HUES48 (cell line): ENCODE measurements around the gene CYTIP.
"Not testable (repeated sequence)": the region's sequence is repeated elsewhere in the genome, so short reads cannot be mapped to it uniquely, and the experiment has no call there.

ENCODE experiments used
- H3K27ac ChIP-seq: one replicate; pipeline ENCODE4 v1.7.0; 2013; ENCODE audit warnings: low read depth, low read length, inconsistent platforms
- H3K27me3 ChIP-seq: 2 replicates; pipeline ENCODE4 v1.6.1; 2013; ENCODE audit warnings: mild to moderate bottlenecking, low read length; ENCODE audit not compliant: control insufficient read depth, insufficient read depth
- H3K36me3 ChIP-seq: 2 replicates; pipeline ENCODE4 v1.6.1; 2013; ENCODE audit warnings: low read length; ENCODE audit not compliant: control insufficient read depth, insufficient read depth
- H3K4me1 ChIP-seq: 2 replicates; pipeline ENCODE4 v1.6.1; 2013; ENCODE audit warnings: mild to moderate bottlenecking, low read length; ENCODE audit not compliant: control insufficient read depth, insufficient read depth
- H3K4me3 ChIP-seq: 2 replicates; pipeline ENCODE4 v1.5.1; 2013; ENCODE audit warnings: mild to moderate bottlenecking, low read depth, low read length
- H3K9ac ChIP-seq: 2 replicates; pipeline ENCODE4 v1.6.1; 2013; ENCODE audit warnings: mild to moderate bottlenecking, low read depth, low read length, moderate library complexity
- H3K9me3 ChIP-seq: 2 replicates; pipeline ENCODE4 v1.6.1; 2013; ENCODE audit warnings: low read length; ENCODE audit not compliant: control insufficient read depth, insufficient read depth

Gene CYTIP

DNA sequence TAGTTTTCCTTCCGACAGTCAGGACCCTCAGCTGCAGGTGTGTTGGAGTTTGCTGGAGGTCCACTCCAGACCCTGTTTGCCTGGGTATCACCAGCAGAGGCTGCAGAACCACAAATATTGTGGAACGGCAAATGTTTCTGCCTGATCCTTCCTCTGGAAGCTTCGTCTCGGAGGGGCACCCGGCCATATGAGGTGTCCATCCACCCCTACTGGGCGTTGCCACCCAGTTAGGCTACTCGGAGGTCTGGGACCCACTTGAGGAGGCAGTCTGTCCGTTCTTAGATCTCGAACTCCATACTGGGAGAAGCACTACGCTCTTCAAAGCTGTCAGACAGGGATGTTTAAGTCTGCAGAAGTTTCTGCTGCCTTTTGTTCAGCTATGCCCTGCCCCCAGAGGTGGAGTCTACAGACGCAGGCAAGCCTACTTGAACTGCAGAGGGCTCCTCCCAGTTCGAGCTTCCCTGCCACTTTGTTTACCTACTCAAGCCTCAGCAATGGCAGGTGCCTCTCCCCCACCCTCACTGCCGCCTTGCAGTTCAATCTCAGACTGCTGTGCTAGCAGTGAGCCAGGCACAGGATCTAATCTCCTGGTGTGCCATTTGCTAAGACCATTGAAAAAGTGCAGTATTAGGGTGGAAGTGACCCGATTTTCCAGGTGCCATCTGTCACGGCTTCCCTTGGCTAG is 40.9 kb downstream of the CYTIP start:
- not testable (repeated sequence) for H3K27me3 ChIP-seq, H3K9ac ChIP-seq, H3K4me3 ChIP-seq, H3K36me3 ChIP-seq, H3K4me1 ChIP-seq, H3K9me3 ChIP-seq, H3K27ac ChIP-seq

DNA sequence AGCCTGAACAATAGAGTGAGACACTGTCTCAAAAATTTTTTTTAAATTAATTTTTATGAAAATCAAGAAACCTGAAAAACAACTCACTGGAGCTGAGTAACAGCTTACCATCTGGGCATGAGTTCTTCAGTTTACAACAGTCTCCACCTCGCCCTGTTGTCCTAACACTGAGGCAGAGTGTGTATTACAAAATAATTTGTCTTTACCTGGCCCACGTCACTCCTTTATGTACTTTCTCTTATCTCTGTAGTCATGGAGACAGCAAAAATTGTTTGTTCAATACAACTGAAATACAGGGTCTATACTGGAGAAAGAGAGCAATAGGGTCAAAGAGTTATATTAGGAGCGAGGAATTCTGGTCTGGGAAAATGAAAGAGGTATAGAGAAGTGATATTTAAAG is 48.1 kb downstream of the CYTIP start:
- no peaks in the 10 kb centered on the region for H3K27me3 ChIP-seq
- H3K27ac ChIP-seq: no peak overlapping the region
- H3K4me1 ChIP-seq: no peaks in the 10 kb centered on the region
- no peak overlapping the region for H3K9ac ChIP-seq
- H3K36me3 ChIP-seq: no peaks in the 10 kb centered on the region
- no peaks in the 10 kb centered on the region for H3K9me3 ChIP-seq
- no peak overlapping the region for H3K4me3 ChIP-seq

DNA sequence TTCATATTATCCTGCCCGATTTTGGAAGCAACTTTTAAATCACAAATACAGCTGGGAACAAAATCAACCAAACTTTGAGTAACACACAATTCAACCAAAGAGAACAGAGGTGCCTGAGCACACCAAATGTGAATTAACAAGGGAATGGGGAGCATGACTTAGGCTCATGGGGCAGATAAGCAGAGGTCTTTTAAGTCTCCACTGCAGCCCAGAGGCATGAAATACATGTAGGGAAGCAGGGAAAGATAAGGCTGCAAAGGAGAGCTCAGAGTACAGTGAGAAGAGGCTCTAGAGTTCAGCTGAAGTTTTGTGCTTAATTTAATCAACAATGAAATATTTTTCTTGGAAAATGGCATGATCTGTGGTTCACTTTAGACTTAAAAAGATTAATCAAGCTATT is 49.0 kb downstream of the CYTIP start:
- H3K4me3 ChIP-seq: no peak overlapping the region
- H3K36me3 ChIP-seq: no peaks in the 10 kb centered on the region
- no peaks in the 10 kb centered on the region for H3K9me3 ChIP-seq
- no peaks in the 10 kb centered on the region for H3K27me3 ChIP-seq
- H3K27ac ChIP-seq: no peak overlapping the region
- H3K4me1 ChIP-seq: no peaks in the 10 kb centered on the region
- no peak overlapping the region for H3K9ac ChIP-seq

DNA sequence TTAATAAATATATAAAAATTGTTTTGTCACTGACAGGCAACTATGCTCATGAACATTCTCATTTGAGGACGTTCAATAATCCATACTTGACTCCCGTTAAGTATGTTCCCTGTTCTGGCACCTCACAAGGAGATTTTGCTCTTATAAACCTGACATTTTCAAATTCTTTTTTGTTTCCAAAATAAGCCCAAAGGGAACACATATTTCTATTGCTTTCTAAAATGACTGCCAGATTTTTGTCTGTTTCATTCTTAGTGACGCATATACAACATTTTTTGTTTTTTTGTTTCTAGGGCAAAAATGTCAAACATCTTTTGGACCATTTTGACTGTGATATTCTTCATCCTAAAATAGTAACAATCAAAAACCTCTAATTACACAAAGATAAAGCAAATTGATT is 50.5 kb downstream of the CYTIP start:
- H3K4me3 ChIP-seq: no peak overlapping the region
- no peak overlapping the region for H3K9ac ChIP-seq
- no peaks in the 10 kb centered on the region for H3K9me3 ChIP-seq
- H3K27ac ChIP-seq: no peak overlapping the region
- H3K4me1 ChIP-seq: no peaks in the 10 kb centered on the region
- H3K27me3 ChIP-seq: no peaks in the 10 kb centered on the region
- no peaks in the 10 kb centered on the region for H3K36me3 ChIP-seq

DNA sequence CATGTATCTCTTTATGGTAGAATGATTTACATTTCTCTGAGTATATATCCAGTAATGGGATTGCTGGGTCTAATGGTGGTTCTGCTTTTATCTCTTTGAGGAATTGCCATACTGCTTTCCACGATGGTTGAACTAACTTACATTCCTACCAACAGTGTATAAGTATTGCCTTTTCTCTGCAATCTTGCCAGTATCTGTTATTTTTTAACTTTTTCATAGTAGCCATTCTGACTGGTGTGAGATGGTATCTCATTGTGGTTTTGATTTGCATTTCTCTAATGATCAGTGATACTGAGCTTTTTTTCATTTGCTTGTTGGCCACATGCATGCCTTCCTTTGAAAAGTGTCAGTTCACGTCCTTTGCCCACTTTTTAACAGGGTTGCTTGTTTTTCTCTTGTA is 55.1 kb downstream of the CYTIP start:
- Histone ChIP-seq H3K9me3 (no peaks in the 10 kb centered on the region), H3K36me3 (no peaks in the 10 kb centered on the region), H3K9ac (no peak overlapping the region)

DNA sequence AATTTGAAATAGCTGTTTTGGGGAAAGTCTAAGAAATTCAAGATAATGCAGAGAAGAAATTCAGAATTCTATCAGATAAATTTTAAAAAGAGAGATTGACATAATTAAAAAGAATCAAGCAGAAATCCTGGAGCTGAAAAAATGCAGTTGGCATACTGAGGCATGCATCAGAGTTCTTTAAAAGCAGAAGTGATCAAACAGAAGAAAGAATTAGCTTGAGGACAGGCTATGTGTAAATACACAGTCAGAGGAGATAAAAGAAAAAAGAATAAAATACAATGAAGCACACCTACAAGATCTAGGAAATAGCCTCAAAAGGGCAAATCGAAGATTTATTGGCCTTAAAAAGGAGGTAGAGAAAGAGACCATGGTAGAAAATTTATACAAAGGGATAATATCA is 57.1 kb downstream of the CYTIP start:
- Histone ChIP-seq H3K27ac (no peak overlapping the region), H3K9me3 (no peaks in the 10 kb centered on the region), H3K4me3 (no peak overlapping the region), H3K9ac (no peak overlapping the region), H3K27me3 (no peaks in the 10 kb centered on the region), H3K4me1 (no peaks in the 10 kb centered on the region), H3K36me3 (no peaks in the 10 kb centered on the region)

More for the DNA sequence above, 55.1 kb downstream of the CYTIP start:
- Histone ChIP-seq H3K27ac (no peak overlapping the region), H3K27me3 (no peaks in the 10 kb centered on the region), H3K4me1 (no peaks in the 10 kb centered on the region), H3K4me3 (no peak overlapping the region)

DNA sequence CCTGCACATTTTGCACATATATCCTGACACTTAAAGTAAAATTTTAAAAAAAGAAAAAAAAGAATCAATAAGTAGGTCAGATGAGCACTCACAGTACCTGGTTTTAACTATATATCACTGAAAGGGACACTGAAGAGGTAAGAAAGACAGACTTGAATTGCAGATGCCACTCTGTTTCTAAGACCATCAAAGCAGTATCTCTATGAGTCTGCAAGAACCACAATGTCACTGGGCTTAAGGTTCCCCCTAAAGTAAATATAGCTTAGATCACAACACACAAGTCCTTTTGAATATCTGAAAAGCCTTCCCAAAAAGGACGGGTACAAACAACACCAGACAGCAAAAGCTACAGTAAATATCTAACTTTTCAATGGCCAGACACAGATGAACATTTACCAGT is 57.6 kb downstream of the CYTIP start:
- Histone ChIP-seq H3K27ac (no peak overlapping the region), H3K9ac (no peak overlapping the region), H3K4me3 (no peak overlapping the region), H3K4me1 (no peaks in the 10 kb centered on the region), H3K36me3 (no peaks in the 10 kb centered on the region), H3K27me3 (no peaks in the 10 kb centered on the region), H3K9me3 (no peaks in the 10 kb centered on the region)

DNA sequence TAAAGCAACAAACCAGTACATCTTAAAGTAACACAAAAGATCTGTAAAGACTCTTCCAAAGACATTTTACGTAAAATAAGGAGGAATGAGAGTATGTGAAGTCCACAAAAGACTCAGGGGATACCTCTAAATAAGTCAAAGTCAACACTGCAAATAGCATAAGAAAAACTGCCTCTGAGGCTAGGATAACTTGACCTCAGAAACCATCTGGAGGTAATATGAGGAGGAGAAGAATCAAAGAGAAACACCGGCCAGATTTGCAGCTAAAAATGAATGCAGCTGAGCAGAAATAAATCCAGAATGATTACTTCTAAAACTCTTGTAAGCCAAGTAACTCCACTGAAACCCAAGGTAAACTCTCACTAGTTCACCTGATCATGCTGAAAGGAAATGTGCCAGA is 66.0 kb downstream of the CYTIP start:
- no peaks in the 10 kb centered on the region for H3K27me3 ChIP-seq
- H3K27ac ChIP-seq: no peak overlapping the region
- H3K4me1 ChIP-seq: no peaks in the 10 kb centered on the region
- H3K4me3 ChIP-seq: no peak overlapping the region
- no peaks in the 10 kb centered on the region for H3K36me3 ChIP-seq
- peaks cover 17% of the 10 kb centered on the region for H3K9me3 ChIP-seq
- H3K9ac ChIP-seq: no peak overlapping the region

DNA sequence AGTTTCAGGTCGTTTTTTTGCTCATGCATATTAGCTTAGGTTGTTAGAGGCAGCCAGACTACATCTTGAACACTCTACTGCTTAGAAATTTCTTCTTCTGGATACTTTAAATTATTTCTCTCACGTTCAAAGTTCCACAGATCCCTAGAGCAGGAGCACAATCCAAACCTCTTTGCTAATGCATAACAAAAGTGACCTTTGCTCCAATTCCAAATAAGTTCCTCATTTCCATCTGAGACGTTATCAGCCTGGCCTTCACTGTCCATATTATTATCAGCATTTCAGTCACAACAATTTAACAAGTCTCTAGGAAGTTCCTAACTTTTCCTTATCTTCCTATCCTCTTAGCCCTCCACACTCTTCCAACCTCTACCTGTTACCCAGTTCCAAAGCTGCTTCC is 67.8 kb downstream of the CYTIP start:
- Histone ChIP-seq H3K9ac (no peak overlapping the region), H3K36me3 (no peaks in the 10 kb centered on the region), H3K27me3 (no peaks in the 10 kb centered on the region), H3K27ac (no peak overlapping the region), H3K9me3 (peaks cover 17% of the 10 kb centered on the region), H3K4me3 (no peak overlapping the region), H3K4me1 (no peaks in the 10 kb centered on the region)

DNA sequence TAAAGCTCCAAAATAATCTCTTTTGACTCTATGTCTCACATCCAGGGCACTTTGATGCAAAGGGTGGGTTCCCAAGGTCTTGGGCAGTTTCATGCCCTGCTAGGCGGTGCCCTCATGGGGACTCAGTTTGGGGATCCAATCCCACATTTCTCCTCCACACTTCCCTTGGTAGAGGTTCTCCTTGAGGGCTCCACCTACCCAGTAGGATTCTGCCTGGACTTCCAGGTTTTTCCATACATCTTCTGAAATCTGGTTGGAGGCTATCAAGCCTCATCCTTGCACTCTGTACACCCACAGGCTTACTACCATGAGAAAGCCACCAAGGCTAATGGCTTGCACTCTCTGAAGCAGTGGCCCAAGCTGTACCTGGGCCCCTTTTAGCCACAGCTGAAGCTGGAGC is 68.5 kb downstream of the CYTIP start:
- Histone ChIP-seq H3K4me3 (no peak overlapping the region), H3K27me3 (no peaks in the 10 kb centered on the region), H3K9me3 (peaks cover 17% of the 10 kb centered on the region), H3K27ac (no peak overlapping the region), H3K36me3 (no peaks in the 10 kb centered on the region), H3K9ac (no peak overlapping the region), H3K4me1 (no peaks in the 10 kb centered on the region)

DNA sequence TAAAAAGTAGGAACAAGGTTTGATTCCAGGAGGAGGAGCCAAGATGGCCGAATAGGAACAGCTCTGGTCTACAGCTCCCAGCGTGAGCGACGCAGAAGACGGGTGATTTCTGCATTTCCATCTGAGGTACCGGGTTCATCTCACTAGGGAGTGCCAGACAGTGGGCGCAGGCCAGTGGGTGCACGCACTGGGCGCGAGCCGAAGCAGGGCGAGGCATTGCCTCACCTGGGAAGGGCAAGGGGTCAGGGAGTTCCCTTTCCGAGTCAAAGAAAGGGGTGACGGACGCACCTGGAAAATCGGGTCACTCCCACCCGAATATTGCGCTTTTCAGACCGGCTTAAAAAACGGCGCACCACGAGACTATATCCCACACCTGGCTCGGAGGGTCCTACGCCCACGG is 75.4 kb downstream of the CYTIP start:
- H3K4me1 ChIP-seq, H3K36me3 ChIP-seq, H3K27me3 ChIP-seq, H3K4me3 ChIP-seq, H3K9ac ChIP-seq, H3K9me3 ChIP-seq, H3K27ac ChIP-seq: not testable (repeated sequence)

DNA sequence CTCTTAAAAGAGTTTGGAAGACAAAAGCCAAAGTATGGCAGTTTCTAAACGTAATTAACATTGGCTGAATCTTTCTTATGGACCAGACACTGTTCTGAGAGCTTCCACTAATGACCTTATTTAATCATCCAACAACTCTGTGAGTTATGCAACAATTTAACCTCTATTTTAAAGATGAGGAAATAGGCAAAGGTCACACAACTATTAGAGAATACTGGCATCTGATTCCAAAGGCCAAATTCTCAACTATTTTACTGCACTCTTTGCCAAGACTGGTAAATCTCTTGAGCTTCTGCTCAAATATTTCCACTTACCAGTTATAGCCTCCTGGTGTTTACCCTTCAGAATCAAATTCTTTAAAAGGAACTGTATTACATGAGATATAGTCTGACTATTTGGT is 76.2 kb downstream of the CYTIP start:
- Histone ChIP-seq H3K4me3 (no peak overlapping the region), H3K4me1 (no peaks in the 10 kb centered on the region), H3K9me3 (peaks cover 9% of the 10 kb centered on the region; the same call in 1 of the 2 replicates), H3K9ac (no peak overlapping the region), H3K36me3 (no peaks in the 10 kb centered on the region), H3K27ac (no peak overlapping the region), H3K27me3 (no peaks in the 10 kb centered on the region)
